Stromal cell of bone marrow (primary cell): Measurements from ENCODE around the gene KRTAP4-6.
"Not testable (repeated sequence)": the region's sequence is repeated elsewhere in the genome, so short reads cannot be mapped to it uniquely, and the experiment has no call there.

Experiments
- DNase-seq: peaks from one replicate; pipeline ENCODE4 v3.0.0-alpha.2; 2012; ENCODE audit warnings: low read depth

KRTAP4-6 gene

DNA sequence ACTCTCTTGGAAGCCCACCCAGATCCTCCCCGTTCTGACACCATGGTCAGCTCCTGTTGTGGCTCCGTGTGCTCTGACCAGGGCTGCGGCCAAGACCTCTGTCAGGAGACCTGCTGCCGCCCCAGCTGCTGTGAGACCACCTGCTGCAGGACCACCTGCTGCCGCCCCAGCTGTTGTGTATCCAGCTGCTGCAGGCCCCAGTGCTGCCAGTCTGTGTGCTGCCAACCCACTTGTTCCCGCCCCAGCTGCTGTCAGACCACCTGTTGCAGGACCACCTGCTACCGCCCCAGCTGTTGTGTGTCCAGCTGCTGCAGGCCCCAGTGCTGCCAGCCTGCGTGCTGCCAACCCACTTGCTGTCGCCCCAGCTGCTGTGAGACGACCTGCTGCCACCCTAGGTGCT, 35.0 kb downstream of the KRTAP4-6 start, which contains the start of gene KRTAP4-9:
TSS of gene KRTAP4-9 (plus strand) at position 43 of the 400 bp plus-strand sequence. CDS start at position 43, 0 bp downstream.
- not testable (repeated sequence) for DNase-seq

GRCh38 chr17:41104386-41105038, 35.8 kb downstream of the KRTAP4-6 start:
- DNase-seq, result peak; percentile 16

DNA sequence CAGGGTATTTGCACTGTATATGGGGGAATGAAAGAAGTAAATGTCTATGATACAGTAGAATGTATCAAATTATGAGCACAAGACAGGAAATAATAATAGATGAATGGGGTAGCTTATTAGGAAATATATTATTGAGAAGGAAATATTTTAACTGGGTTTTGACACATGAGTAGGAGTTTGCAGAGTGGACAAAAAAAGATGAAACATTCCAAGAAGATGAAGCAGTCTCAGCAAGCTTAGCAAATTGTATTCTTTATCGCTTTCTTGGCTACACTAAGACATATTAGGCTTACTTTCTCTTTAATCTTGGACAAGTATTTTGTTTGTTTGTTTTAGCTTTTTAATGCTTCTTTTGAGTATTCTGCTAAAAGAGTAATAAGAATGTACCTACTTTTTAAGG, 36.4 kb downstream of the KRTAP4-6 start:
- DNase-seq, result no peak

DNA sequence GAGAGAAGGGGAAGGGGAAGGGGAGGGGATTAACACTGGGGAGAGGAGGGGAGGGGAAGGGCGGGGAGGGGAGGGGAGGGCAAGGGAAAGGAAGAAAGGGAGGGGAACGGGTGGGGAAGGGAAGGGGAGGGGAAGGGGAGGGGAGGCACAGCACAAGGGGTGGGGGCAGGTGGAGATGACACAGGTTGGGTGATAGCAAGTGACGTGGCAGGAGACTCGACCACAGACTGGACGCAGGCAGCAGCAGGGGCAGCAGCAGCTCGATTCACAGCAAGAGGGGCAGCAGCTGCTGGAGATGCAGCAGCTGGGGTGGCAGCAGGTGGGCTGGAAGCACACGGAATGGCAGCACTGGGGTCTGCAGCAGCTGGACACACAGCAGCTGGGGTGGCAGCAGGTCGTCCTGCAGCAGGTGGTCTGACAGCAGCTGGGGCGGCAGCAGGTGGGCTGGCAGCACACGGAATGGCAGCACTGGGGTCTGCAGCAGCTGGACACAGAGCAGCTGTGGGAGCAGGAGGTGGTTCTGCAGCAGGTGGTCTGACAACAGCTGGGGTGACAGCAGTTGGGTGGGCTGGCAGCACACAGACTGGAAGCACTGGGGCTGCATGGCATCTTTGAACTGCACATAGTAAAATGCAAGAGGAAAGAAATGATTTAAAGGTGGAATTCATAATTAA, 38.6 kb downstream of the KRTAP4-6 start, which contains the start of gene KRTAP4-16:
TSS of gene KRTAP4-16 (minus strand) at position 624 of the 674 bp plus-strand sequence. CDS start at position 624, 0 bp downstream.
- DNase-seq, result no peak

DNA sequence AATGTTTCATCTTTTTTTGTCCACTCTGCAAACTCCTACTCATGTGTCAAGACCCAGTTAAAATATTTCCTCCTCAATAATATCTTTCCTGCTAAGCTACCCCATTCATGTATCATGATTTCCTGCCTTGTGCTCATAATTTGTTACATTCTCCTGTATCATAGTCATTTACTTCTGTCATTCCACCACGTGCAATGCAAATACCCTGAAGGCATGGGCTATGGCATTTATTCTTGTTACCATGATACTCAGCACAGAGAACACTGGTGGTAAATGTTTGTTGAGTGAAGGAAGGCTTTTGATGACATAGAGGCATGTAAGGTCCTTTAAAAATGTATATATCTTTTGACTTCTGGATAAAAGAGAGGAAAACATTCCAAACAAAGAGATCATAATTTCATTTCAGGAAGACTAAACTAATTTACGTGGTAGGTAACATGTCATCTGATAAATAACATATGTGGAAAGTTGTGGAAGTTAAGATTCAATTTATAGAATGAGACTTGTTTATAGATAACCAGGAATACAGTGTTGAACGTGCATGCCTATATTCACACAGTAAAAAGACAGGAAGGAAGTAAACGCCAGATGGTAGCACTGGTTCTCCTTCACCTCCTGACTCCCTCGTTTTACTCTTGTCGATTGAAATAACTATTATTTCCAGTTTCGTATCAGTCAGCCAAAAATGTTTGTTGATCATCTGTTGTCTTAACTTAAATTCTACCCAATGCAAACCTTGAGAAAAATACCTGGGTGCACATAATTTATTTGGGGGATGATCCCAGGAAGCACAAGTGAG, 40.5 kb downstream of the KRTAP4-6 start:
- peak; percentile 18 for DNase-seq

DNA sequence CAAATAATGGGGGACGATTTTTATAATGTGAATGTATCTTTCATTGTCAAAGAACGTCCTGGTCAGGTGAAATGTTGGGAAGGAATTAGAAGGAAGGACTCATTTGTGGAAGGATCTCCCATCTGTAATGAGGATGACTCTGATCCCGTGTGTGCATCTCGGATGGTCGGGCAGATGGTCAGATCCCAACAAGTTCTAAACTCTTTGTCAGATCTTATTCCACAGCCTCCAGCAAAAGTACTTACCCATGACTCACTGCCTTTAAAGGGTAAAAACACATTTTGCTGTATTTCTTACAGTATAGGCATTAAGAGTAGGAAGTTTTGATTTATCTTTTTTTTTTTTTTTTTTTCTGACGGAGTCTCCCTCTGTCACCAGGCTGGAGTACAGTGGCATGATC, 41.9 kb downstream of the KRTAP4-6 start:
- no peak for DNase-seq

DNA sequence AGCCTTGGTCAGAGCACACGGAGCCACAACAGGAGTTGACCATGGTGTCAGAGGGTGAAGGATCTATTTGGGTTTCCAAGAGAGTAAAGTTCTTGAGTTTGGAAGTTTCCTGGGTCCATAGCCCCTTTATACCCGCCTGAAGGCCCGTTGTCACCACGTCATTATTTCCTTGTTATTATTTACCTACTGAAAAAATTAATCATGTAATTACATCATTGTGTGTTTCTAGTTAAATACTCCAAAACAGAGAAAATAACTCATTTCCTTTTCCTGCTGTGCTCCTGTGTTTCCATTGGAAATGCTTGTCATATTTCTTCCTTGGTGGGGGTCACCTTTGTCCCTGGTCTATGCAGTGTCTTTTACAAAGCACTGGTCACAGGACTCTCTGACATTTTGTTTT, 42.3 kb downstream of the KRTAP4-6 start, which contains the start of gene KRTAP4-8:
TSS of gene KRTAP4-8 (minus strand) at position 101 of the 400 bp plus-strand sequence. CDS start at position 43, 58 bp downstream.
- no peak for DNase-seq

DNA sequence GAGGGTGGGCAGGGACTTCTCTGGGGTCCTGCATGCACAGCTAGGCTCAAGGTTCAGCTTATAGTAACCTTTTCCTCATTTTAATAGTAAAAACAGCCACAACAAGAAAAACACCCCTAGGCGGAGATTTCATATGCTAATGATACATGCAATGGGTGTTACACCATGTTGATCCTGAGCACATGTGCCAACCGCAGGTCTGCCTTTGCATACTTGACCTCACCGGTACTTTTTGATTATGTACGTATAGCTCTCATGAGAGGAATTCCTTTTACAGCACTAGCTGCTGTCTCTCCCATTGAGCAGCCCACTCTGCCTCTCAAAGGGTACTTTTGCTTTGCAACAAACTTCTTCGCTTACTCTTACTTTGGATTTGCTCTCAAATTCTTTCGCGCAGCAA, 44.3 kb downstream of the KRTAP4-6 start:
- DNase-seq, result no peak
